Calu3 (cell line): ENCODE data around the gene MAP3K4. TPM values are rescaled to one million over a fixed set of nuclear protein-coding genes. Genes with fewer than 3 reads are reported as not detected.

ENCODE experiments used
- BruUV-seq: library from RNA; stranded (reverse); fragments of 400-500 nt; replicated peaks from 2 replicates; lab custom pipeline; 2021; lab: Mats Ljungman, UMichigan
- CTCF ChIA-PET: fragments of 300-600 bp; sonication (Branson Sonifier 250); formaldehyde crosslinking; loops from one replicate; lab custom pipeline; 2022; ENCODE audit warnings: antibody characterized with exemption; lab: Charles Lee
- DNase-seq: peaks from one replicate; pipeline ENCODE4 v3.0.0; 2022
- H3K27ac Mint-ChIP-seq: one replicate; pipeline ENCODE4 v1.8.0; 2022; ENCODE audit warnings: mixed read lengths; ENCODE audit not compliant: unreplicated experiment
- H3K27me3 Mint-ChIP-seq: one replicate; pipeline ENCODE4 v1.8.0; 2022; ENCODE audit warnings: mixed read lengths; ENCODE audit not compliant: unreplicated experiment
- H3K36me3 Mint-ChIP-seq: one replicate; pipeline ENCODE4 v1.8.0; 2022; ENCODE audit warnings: mild to moderate bottlenecking, moderate library complexity, mixed read lengths; ENCODE audit not compliant: insufficient read depth, unreplicated experiment
- H3K4me1 Mint-ChIP-seq: one replicate; pipeline ENCODE4 v1.8.0; 2022; ENCODE audit warnings: mild to moderate bottlenecking, low read depth, mixed read lengths; ENCODE audit not compliant: unreplicated experiment
- H3K4me3 Mint-ChIP-seq: one replicate; pipeline ENCODE4 v1.8.0; 2022; ENCODE audit warnings: mild to moderate bottlenecking, low read depth, moderate library complexity, mixed read lengths; ENCODE audit not compliant: unreplicated experiment
- H3K9me3 Mint-ChIP-seq: one replicate; pipeline ENCODE4 v1.8.0; 2022; ENCODE audit warnings: low read depth, mixed read lengths; ENCODE audit not compliant: unreplicated experiment
- CTCF ChIP-seq: fragments of 200-600 bp; IDR thresholded peaks from one replicate; pipeline ENCODE4 v1.8.0; 2022; ENCODE audit warnings: antibody characterized with exemption; ENCODE audit not compliant: unreplicated experiment
- intact Hi-C: fragments of 100-400 bp; cut with micrococcal nuclease; formaldehyde crosslinking; loops from one replicate; pipeline ENCODE4 v1.10.0; 2022; ENCODE audit not compliant: unreplicated experiment
- total RNA-seq: library from RNA; stranded (reverse); gene quantifications from 2 replicates; pipeline ENCODE4 v1.2.3, GENCODE V29; 2022

MAP3K4 gene
- total RNA-seq, 1 experiment from 2014 or later, result 62.2 TPM

GRCh38 chr6:160995271-160995670, 3.7 kb downstream of the MAP3K4 start:
- H3K9me3 Mint-ChIP-seq, result no peaks in the 10 kb centered on the region
- H3K27ac Mint-ChIP-seq, result no peak overlapping the region
- intact Hi-C loops, result loop anchor here (5.0 to 10.0 kb wide), 2 partner anchors 228 to 280 kb away; partner anchors contain the start of gene AGPAT4
- no peak overlapping the region for H3K4me3 Mint-ChIP-seq
- peaks cover 23% of the 10 kb centered on the region for H3K4me1 Mint-ChIP-seq
- H3K36me3 Mint-ChIP-seq, result peaks cover 37% of the 10 kb centered on the region
- TF ChIP-seq CTCF, result no peak
- CTCF ChIA-PET, result no interaction called here
- no peaks in the 10 kb centered on the region for H3K27me3 Mint-ChIP-seq
- no peak for DNase-seq
- BruUV-seq, result no TSS peak

GRCh38 chr6:160996131-160996601, 4.6 kb downstream of the MAP3K4 start:
- no peaks in the 10 kb centered on the region for H3K27me3 Mint-ChIP-seq
- DNase-seq, result peak; percentile 41
- intact Hi-C loops, result loop anchor here (5.0 to 10.0 kb wide), 2 partner anchors 229 to 279 kb away; partner anchors contain the start of gene AGPAT4
- CTCF ChIA-PET, result interaction anchor here (0.5 to 0.9 kb wide), 3 partner anchors 16 to 318 kb away, joined by 3 to 4 read pairs (median 3); no protein-coding TSS in a partner anchor
- peaks cover 23% of the 10 kb centered on the region for H3K4me1 Mint-ChIP-seq
- no peak for TF ChIP-seq CTCF
- no TSS peak for BruUV-seq
- peaks cover 33% of the 10 kb centered on the region for H3K36me3 Mint-ChIP-seq
- peak overlapping the region; percentile 93 for H3K27ac Mint-ChIP-seq
- H3K4me3 Mint-ChIP-seq, result peak overlapping the region; percentile 62
- H3K9me3 Mint-ChIP-seq, result no peaks in the 10 kb centered on the region

GRCh38 chr6:160998217-160998616, 6.6 kb downstream of the MAP3K4 start:
- no peak for DNase-seq
- Mint-ChIP-seq H3K36me3 (peaks cover 14% of the 10 kb centered on the region), H3K4me1 (peaks cover 23% of the 10 kb centered on the region), H3K27me3 (no peaks in the 10 kb centered on the region), H3K4me3 (no peak overlapping the region), H3K9me3 (no peaks in the 10 kb centered on the region), H3K27ac (no peak overlapping the region)
- CTCF ChIA-PET, result interaction anchor here (1.1 kb wide), 1 partner anchor 373 kb away, joined by 3 read pairs; no protein-coding TSS in a partner anchor
- TF ChIP-seq CTCF, result no peak
- intact Hi-C loops, result loop anchor here (5.0 to 10.0 kb wide), 2 partner anchors 231 to 277 kb away; partner anchors contain the start of gene AGPAT4
- no TSS peak for BruUV-seq

GRCh38 chr6:160998766-160999165, 7.2 kb downstream of the MAP3K4 start:
- H3K36me3 Mint-ChIP-seq, result peaks cover 14% of the 10 kb centered on the region
- intact Hi-C loops, result loop anchor here (5.0 to 10.0 kb wide), 2 partner anchors 231 to 276 kb away; partner anchors contain the start of gene AGPAT4

More at GRCh38 chr6:160998766-160999165, 7.2 kb downstream of the MAP3K4 start:
- Mint-ChIP-seq H3K4me3 (no peak overlapping the region), H3K27me3 (no peaks in the 10 kb centered on the region), H3K9me3 (no peaks in the 10 kb centered on the region), H3K27ac (no peak overlapping the region), H3K4me1 (peaks cover 23% of the 10 kb centered on the region)
- BruUV-seq, result no TSS peak
- CTCF ChIA-PET, result no interaction called here
- no peak for DNase-seq
- TF ChIP-seq CTCF, result no peak
